Left ventricle myocardium superior (tissue), 1 donor: ENCODE measurements around the gene BARX1. TPM values are rescaled to one million over a fixed set of nuclear protein-coding genes. Genes with fewer than 3 reads are reported as not detected.

Source experiments
- ATAC-seq: fragments of 200-7000 bp; cut with Tn5 transposase; one replicate; pipeline ENCODE4 v1.9.1; 2020; ENCODE audit warnings: mild to moderate bottlenecking, moderate library complexity
- DNase-seq: peaks from one replicate; pipeline ENCODE4 v3.0.0-alpha.2; 2020
- intact Hi-C: fragments of 100-400 bp; cut with micrococcal nuclease; formaldehyde crosslinking; loops from one replicate; pipeline ENCODE4 v1.11.0; 2022
- total RNA-seq: library from RNA; stranded (reverse); fragmentation: NEBNext Ultra II Directional; extraction: Animal tissue kit (Norgen Biotek cat#: 25700); gene quantifications from one replicate; pipeline ENCODE4 v1.2.1, GENCODE V29; 2021
- donor health status: DM: no; HTN: yes; CAD: no; lungs with severe emphysema.

Gene BARX1
- total RNA-seq, 1 donor from 2014 or later: not detected

GRCh38 chr9:93954434-93955061, 607 bp downstream of the BARX1 start:
- intact Hi-C loops: no loop called here
- no peak for DNase-seq
- ATAC-seq: no peak

- DNase-seq (no peak), ATAC-seq (no peak)
- intact Hi-C loops: no loop called here
Observed at GRCh38 chr9:93953496-93954433, 1.4 kb downstream of the BARX1 start.

GRCh38 chr9:93952784-93953495, 2.2 kb downstream of the BARX1 start:
- ATAC-seq: peak; percentile 16
- intact Hi-C loops: no loop called here
- DNase-seq: no peak

- DNase-seq (no peak), ATAC-seq (no peak)
- intact Hi-C loops: no loop called here
Observed at GRCh38 chr9:93952119-93952783, 2.9 kb downstream of the BARX1 start.

- DNase-seq (no peak), ATAC-seq (no peak)
- intact Hi-C loops: no loop called here
Observed at GRCh38 chr9:93951655-93952118, 3.5 kb downstream of the BARX1 start.

GRCh38 chr9:93950619-93951601, 4.2 kb downstream of the BARX1 start:
- ATAC-seq (peak; percentile 65), DNase-seq (no peak)
- intact Hi-C loops: no loop called here

GRCh38 chr9:93949694-93950449, 5.3 kb downstream of the BARX1 start:
- DNase-seq: no peak
- no peak for ATAC-seq

GRCh38 chr9:93949073-93949693, 6.0 kb downstream of the BARX1 start:
- no peak for DNase-seq
- no peak for ATAC-seq
- intact Hi-C loops: no loop called here

More at GRCh38 chr9:93949694-93950449, 5.3 kb downstream of the BARX1 start:
- intact Hi-C loops: no loop called here

- DNase-seq (no peak), ATAC-seq (no peak)
- intact Hi-C loops: no loop called here
Observed at GRCh38 chr9:93948441-93949072, 6.6 kb downstream of the BARX1 start.

- ATAC-seq: no peak
- intact Hi-C loops: no loop called here
- no peak for DNase-seq
Observed at GRCh38 chr9:93947409-93948070, 7.6 kb downstream of the BARX1 start.

- no peak for ATAC-seq
- no peak for DNase-seq
- intact Hi-C loops: no loop called here
Observed at GRCh38 chr9:93946338-93946712, 8.8 kb downstream of the BARX1 start.

GRCh38 chr9:93945400-93946337, 9.5 kb downstream of the BARX1 start:
- DNase-seq (no peak), ATAC-seq (peak; percentile 23)
- intact Hi-C loops: no loop called here

- DNase-seq (no peak), ATAC-seq (no peak)
- intact Hi-C loops: no loop called here
Observed at GRCh38 chr9:93944011-93944410, 11.1 kb downstream of the BARX1 start.

- ATAC-seq (no peak), DNase-seq (no peak)
- intact Hi-C loops: no loop called here
Observed at GRCh38 chr9:93942161-93942560, 13.0 kb downstream of the BARX1 start.

- no peak for DNase-seq
- ATAC-seq: no peak
- intact Hi-C loops: no loop called here
Observed at GRCh38 chr9:93941493-93941892, 13.7 kb downstream of the BARX1 start.
